Peyer's patch (tissue), 4 donors: ENCODE results near the gene RNF26. TPM values are rescaled to one million over a fixed set of nuclear protein-coding genes. Genes with fewer than 3 reads are reported as not detected.

Experiments
- DNase-seq, 3 donors: peaks; one replicate each; pipeline ENCODE4 v3.0.0-alpha.2; 2017 to 2019
- H3K27ac ChIP-seq, 4 donors: fragments of 200-600 bp; sonication (generic); one replicate each; pipeline ENCODE4 v1.5.1; 2016 to 2019
- H3K27me3 ChIP-seq, 2 donors: fragments of 200-600 bp; sonication (generic); one replicate each; pipeline ENCODE4 v1.5.1; 2019
- H3K36me3 ChIP-seq, 3 donors: fragments of 200-600 bp; sonication (generic); one replicate each; pipeline ENCODE4 v1.5.1; 2016 to 2019
- H3K4me1 ChIP-seq, 4 donors: fragments of 200-600 bp; sonication (generic); one replicate each; pipeline ENCODE4 v1.5.1; 2016 to 2019
- H3K4me3 ChIP-seq, 4 donors: fragments of 200-600 bp; sonication (generic); 1 replicate in 3 of 4; 2 replicates in 1 of 4; pipeline ENCODE4 v1.5.1; 2016 to 2019; ENCODE audit warnings: mild to moderate bottlenecking in 1 of 4
- H3K9me3 ChIP-seq, 4 donors: fragments of 200-600 bp; sonication (generic); one replicate each; pipeline ENCODE4 v1.5.1; 2016 to 2019; ENCODE audit warnings: mild to moderate bottlenecking in 1 of 4
- POLR2A ChIP-seq, 2 donors: fragments of 450-650 bp; IDR thresholded peaks; one replicate each; pipeline ENCODE4 v1.5.1; 2017; ENCODE audit warnings: antibody characterized with exemption in 2 of 2, mild to moderate bottlenecking in 2 of 2, moderate library complexity in 2 of 2
- total RNA-seq, 4 donors: library from RNA; depleted of rRNA; stranded (reverse); fragments of >200 nt; gene quantifications; one replicate each; pipeline ENCODE4 v1.1.0, GENCODE V29; 2016
- TF ChIP-seq, protein P1 (sequence below), 6 experiments: fragments of 450-650 bp in 4 of 6; fragments of 200-600 bp in 2 of 6; sonication (generic) in 1 of 6; IDR thresholded peaks; one replicate each; pipeline ENCODE4 v1.5.1; 2017 to 2019; ENCODE audit warnings: antibody characterized with exemption in 6 of 6, mild to moderate bottlenecking in 3 of 6, moderate library complexity in 1 of 6

Gene RNF26
- total RNA-seq, 4 donors from 2014 or later = 15.5 to 23.4 (median 16.5) TPM

GRCh38 chr11:119374632-119375336 lies 40.5 kb downstream of the RNF26 start:
- no peak for DNase-seq
- TF ChIP-seq, protein P1, sequence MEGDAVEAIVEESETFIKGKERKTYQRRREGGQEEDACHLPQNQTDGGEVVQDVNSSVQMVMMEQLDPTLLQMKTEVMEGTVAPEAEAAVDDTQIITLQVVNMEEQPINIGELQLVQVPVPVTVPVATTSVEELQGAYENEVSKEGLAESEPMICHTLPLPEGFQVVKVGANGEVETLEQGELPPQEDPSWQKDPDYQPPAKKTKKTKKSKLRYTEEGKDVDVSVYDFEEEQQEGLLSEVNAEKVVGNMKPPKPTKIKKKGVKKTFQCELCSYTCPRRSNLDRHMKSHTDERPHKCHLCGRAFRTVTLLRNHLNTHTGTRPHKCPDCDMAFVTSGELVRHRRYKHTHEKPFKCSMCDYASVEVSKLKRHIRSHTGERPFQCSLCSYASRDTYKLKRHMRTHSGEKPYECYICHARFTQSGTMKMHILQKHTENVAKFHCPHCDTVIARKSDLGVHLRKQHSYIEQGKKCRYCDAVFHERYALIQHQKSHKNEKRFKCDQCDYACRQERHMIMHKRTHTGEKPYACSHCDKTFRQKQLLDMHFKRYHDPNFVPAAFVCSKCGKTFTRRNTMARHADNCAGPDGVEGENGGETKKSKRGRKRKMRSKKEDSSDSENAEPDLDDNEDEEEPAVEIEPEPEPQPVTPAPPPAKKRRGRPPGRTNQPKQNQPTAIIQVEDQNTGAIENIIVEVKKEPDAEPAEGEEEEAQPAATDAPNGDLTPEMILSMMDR (IDR thresholded peaks at IDR 0.05) = no peak
- TF ChIP-seq POLR2A (IDR thresholded peaks at IDR 0.05) = no peak
- no peaks in the 10 kb centered on the region for H3K36me3 ChIP-seq
- no peak overlapping the region for H3K4me3 ChIP-seq
- H3K9me3 ChIP-seq = no peaks in the 10 kb centered on the region
- no peaks in the 10 kb centered on the region for H3K27me3 ChIP-seq
- peaks cover 0 to 37% (median 8%) of the 10 kb centered on the region in 4 donors for H3K4me1 ChIP-seq
- H3K27ac ChIP-seq = peak overlapping the region in 3 of 4 donors; percentile 27 to 70 (median 59)

DNA sequence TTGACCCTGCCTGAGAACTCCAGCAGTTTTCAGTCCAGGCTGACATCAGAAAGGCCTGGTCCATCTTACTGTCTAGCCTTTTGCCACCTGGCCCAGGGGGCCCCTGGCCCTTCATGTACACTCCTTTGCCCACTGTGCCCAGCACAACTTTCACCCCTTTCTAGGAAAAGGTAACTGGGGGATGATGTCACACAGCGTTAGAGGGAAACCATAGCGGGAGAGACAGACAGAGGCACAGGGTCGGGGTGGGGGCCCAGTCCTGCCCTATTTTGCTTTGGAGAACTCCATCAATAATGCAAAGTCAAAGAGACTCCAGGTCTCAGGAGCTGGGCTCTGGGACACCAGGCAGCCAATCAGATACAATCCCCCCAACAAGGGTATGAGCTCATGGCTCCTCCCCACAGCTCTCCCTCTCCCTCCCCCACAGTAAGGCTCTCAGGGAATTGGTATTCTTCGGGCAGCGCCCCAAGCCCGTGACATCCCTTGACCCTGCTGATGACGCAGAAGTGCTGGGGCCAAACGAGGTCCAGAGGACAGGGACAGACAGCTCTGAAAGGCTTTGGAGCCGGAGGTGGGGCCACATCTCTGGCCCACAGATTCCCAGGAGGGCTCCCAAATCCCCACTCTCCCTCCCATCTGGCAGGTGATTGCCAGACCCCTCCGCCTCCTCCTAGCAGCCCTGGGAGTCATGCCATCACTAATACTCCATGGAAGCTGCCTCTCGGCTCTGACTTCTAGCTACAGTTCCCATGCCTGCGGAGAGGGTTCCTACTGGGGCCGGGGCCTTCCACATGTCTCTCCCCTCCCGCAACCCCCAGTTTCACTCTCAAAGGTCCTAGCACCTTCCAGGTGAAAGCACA lies 41.2 kb downstream of the RNF26 start:
- Histone ChIP-seq H3K27me3 (no peaks in the 10 kb centered on the region), H3K4me3 (no peak overlapping the region), H3K27ac (peak overlapping the region; percentile 20 to 70 (median 43)), H3K9me3 (no peaks in the 10 kb centered on the region), H3K36me3 (no peaks in the 10 kb centered on the region), H3K4me1 (peaks cover 0 to 32% (median 3%) of the 10 kb centered on the region in 4 donors)
- DNase-seq = peak in 1 of 3 donors; percentile 52
- TF ChIP-seq, protein P1 (IDR thresholded peaks at IDR 0.05) = no peak
- TF ChIP-seq POLR2A (IDR thresholded peaks at IDR 0.05) = no peak

GRCh38 chr11:119376197-119376847 lies 42.0 kb downstream of the RNF26 start:
- Histone ChIP-seq H3K27me3 (no peaks in the 10 kb centered on the region), H3K36me3 (no peaks in the 10 kb centered on the region), H3K4me1 (peaks cover 0 to 30% (median 3%) of the 10 kb centered on the region in 4 donors), H3K4me3 (no peak overlapping the region), H3K27ac (peak overlapping the region; percentile 20 to 70 (median 43)), H3K9me3 (no peaks in the 10 kb centered on the region)
- no peak for TF ChIP-seq POLR2A (IDR thresholded peaks at IDR 0.05)
- TF ChIP-seq, protein P1 (IDR thresholded peaks at IDR 0.05) = no peak
- DNase-seq = no peak

DNA sequence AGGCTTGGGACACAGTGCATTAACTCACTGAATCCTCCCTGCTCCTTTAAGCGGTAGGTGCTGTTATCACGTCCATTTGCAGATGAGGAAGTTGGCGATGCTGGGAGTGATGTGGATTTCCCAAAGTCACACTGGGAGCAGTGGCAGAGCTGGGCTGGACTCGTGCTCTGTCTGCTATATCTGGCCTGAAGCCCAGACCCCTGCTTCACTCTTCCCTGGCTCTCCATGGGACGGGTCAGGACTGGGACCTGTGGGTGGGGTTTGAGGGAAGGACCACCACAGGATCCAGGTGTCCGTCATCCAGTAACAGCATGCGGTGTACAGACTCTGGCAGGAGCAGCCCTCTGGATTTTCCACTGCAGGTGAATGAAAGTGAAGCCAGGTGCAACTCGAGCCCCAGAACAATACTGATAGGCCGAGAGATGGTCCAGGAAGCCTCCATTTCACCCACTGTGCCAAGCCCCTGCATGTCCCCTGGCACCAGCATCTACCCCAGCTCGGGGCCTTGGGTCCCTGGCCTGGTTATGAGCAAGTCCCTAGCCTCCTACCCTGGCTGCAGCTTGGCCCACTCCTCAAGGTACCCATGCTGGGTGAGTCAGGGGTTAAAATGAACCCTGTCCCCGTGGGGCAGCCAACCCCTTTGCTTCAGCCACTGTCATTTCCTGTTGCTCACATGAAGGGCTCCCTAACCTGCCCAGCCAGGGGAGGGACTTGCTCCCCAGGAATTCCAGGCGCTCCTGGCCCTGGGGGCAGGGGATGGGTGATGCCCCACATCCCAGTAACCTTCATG lies 43.0 kb downstream of the RNF26 start:
- Histone ChIP-seq H3K27ac (no peak overlapping the region), H3K9me3 (no peaks in the 10 kb centered on the region), H3K36me3 (no peaks in the 10 kb centered on the region), H3K4me3 (no peak overlapping the region), H3K4me1 (peaks cover 0 to 26% (median 4%) of the 10 kb centered on the region in 4 donors), H3K27me3 (no peaks in the 10 kb centered on the region)
- no peak for DNase-seq
- TF ChIP-seq, protein P1 (IDR thresholded peaks at IDR 0.05) = no peak
- TF ChIP-seq POLR2A (IDR thresholded peaks at IDR 0.05) = no peak
